GM21576 (cell line): Measurements from ENCODE around the gene RHBDL1.
"Not testable (repeated sequence)": the region's sequence is repeated elsewhere in the genome, so short reads cannot be mapped to it uniquely, and the experiment has no call there.

ENCODE experiments used
- ATAC-seq: cut with Tn5 transposase; IDR thresholded peaks from one replicate; pipeline ENCODE4 v1.9.1; 2021; ENCODE audit warnings: mild to moderate bottlenecking, moderate library complexity; ENCODE audit not compliant: unreplicated experiment

Gene RHBDL1

DNA sequence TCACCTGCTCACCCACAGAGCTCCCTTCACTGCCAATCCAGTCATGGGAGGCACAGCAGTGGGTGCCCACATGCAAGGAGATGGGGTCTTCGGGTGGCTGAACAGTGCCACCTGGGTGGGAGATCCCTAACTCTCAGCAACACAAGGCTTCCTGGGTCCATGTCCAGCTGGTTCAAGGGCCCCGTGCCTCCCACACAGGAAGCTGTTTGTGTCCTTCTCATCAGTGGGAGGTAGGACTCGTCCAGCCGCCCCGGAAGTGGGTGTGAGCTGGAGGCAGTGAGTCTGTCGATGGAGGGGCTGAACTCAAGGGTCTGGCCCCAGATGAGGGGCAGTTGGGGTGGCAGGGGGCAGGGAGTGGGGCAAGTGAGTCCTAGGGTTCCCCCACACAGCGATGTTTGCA is 28.6 kb downstream of the RHBDL1 start:
- ATAC-seq: no peak

DNA sequence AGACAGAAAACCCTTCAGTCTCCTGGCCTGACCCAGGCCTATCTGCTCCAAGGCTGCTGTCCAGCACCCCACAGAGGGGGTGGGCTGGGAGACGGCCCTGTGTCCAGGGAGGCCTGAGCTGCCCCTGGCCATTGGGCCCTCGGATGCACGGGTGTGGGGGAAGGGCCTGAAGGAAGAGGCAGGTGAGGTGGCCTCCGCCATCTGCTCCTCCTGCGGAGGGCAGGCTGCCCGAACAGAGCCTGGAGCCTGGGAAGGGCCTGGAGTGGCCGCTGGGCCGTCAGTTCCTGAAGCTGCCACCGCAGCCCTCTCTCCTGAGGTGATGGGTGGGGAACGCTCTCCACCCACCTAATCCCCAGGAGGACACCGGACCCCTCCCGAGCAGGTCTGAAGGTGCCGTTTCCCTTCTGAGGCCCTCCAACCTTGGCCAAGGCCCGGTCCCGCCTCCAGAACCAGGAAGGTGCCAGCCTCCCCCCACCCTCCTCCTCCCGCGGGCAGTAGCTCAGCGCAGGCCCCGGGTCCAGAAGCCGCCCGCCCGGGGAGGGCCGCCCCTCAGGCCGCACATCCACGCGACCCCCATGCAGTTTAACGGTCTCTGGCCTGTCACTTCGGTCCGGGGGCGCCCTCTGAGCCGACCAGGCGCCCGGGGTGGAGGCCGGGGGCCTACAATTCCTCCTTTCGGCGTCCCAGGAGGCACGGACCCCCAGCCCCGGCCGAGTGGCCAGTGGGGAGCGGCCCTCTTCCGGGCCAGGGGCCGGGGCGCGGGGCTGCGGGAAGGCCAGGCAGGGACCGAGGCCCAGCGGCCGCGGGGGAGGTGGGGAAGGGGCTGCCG is 29.3 kb downstream of the RHBDL1 start:
- ATAC-seq: no peak

- ATAC-seq: no peak
Observed at GRCh38 chr16:705431-706188, 30.1 kb downstream of the RHBDL1 start, which contains the start of gene FBXL16. TSS of gene FBXL16 (minus strand) at chr16:705801. CDS start at chr16:697405, 8,396 bp downstream.

GRCh38 chr16:706189-707061 is 31.0 kb downstream of the RHBDL1 start:
- no peak for ATAC-seq

DNA sequence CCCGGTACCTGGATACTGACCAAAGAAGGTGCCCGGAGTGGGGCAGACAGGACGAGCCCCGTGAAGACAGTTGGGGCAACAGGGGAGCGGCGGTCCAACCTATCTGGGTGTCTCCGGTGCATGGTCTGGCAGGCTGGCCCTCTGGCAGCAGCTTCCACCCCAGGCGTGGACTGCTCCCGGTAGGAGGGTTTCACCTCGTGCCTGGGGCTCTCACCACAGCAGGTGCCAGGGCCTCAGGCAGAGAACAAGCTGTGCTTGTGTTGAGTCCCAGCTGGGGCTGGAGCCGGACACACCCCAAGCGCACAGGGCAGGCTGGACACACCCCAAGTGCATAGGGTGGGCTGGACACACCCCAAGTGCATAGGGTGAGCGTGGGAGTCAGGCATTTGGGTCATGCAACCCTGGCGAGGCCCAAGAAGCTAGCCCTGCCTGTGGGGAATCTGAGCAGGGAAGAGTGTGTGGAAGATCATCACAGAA is 31.6 kb downstream of the RHBDL1 start:
- no peak for ATAC-seq

DNA sequence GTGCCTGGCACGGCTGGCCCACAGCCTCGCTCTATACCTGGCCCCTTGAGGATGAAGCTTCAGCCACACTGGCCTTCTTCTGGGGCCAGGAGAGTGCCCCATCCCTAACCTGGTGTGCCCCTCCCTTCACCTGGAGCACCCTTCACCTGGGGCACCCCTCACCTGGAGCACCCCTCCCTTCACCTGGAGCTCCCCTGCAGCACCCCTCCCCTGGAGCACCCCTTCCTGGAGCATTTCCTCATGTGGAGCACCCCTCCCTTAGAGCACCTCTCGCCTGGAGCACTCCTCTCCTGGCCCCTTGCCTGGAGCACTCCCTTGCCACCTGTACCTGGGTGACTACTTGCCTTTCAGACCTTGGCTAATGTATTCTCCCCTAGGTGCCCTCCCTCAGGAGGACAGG is 32.5 kb downstream of the RHBDL1 start:
- no peak for ATAC-seq

DNA sequence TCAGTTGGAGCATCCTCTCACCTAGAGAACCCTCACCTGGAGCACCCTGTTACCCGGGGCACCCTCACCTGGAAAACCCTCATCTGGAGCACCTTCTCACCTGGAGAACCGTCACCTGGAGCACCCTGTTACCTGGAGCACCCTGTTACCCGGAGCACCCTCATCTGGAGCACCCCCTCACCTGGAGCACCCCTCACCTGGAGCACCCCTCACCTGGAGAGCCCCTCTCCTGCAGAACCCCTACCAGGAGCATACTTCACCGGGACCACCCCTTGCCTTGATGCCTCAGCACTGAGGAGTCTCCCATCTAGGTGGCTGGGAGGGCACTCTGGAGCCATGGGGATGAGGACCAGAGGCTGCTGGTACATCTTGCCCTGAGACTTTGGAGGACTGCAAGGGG is 33.5 kb downstream of the RHBDL1 start:
- ATAC-seq: no peak

DNA sequence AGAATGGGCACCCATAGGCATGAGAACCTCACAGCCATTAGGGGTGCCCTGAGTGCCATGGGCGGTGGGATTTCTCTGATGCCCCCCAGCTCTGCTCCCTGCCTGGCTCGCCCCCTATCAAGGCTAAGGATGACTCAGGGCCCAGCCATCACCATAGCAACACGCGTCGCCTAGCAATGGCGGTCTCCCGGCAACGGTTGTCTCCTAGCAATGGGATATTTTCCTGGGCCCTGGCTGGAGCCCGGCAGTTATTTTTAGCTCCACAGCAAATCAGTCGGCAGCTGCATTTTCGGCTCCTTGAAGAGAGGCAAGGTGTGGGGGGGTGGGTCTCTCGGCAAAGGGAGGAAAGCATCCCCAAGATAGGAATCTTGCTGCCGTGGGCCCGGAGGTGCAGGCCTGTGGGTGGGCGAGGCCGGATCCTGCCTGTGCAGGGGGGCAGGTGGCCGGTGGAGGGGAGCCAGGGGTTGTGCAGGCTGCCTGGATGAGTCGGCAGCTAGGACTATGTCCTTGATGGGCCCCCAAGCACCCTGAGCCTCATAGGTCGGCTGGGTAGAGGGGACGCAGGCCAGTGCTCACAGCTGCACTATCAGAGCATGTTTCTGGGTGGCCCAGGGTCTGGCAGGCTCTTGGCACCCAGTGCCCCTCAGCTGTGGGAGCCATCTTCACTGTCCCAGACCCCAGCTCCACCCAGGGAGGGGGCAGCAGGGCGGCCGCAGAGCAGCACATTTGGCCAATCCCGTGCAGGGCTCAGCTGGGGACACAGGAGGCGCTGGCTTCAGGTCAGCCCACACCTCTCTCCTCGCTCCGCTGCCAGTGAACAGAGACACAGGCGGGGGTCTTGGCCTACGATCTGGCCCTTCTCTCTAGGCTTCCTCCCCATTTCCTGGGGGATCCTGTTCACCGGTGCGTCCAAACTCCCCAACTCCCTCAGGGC is 34.4 kb downstream of the RHBDL1 start:
- ATAC-seq: no peak

DNA sequence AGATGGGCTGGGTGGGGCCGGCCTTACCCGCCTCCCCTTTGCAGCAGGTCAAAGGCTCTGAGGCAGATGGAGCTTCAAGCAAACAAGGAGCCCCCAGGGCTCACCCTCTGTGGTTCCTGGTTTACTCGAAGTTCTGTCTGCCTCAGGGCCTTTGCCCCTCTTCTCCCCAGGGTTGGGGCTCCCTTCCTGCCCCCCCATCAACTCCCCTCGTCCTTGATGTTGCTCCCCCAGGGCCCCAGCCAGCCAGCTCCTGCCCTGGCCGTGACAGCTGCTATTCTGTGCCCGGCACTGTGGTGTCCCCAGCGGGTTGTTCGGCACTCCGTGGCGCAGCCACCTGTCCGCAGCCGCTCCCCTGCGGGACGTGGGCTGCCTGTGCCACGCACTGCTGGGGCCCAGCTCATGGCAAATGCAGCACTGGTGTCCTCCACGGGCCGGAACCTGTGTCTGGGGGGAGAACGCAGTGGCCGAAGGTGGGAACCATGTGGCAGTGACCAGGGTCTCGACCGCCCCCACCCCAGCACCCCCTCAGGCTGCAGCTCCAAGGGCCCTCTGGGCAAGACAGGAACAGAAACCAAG is 35.1 kb downstream of the RHBDL1 start:
- no peak for ATAC-seq

GRCh38 chr16:711084-711483 is 35.6 kb downstream of the RHBDL1 start:
- no peak for ATAC-seq

DNA sequence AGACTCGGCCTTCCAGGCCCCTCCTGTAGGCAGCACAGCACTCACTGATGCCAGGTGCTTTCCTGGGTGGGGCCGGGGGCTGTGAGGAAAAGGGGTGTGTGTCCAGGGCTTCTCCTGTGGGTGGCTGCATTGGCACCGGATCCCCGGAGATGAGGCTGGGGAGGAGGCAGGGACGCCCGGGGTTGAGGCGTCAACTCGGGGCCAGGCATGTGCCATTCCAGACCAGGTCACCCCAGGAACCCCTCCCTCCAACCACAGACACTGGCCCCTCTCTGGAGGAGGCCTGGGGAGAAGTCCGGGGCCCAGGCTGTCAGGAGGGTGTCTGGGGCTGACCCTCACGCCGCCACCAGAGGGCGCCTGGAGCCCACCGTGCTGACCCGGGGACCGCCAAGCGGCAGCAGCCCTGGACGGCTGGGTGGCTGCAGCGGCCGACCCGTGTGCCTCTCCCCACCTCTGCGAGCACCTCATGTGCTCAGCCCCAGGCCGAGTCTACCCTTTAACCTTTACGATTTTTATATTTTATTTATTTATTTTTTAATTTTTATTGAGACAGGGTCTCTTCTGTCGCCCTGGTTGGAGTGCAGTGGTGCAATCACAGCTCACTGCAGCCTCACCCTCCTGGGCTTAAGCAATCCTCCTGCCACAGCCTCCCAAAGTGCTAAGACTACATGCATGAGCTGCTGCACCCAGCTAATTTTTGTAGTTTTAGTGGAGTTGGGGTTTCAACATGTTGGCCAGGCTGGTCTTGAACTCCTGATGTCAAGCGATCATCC is 36.3 kb downstream of the RHBDL1 start:
- ATAC-seq: no peak

DNA sequence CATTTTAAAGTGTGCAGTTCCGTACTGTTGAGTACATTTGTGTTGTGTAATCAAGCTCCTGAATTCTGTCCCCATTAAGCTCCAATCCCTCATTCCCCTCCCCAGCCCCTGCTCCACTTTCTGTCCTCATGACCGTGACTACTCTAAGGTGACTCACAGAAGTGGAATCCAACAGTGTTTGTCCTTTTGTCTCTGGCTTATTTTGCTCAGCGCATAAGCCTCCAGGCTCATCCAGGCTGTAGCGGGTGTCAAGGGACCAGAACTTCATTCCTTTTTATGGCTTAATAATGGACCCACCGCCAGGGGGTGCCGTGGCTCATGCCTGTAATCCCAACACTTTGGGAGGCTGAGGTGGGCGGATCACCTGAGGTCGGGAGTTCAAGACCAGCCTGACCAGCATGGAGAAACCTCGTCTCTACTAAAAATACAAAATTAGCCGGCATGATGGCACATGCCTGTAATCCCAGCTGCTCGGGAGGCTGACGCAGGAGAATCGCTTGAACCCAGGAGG is 37.3 kb downstream of the RHBDL1 start:
- not testable (repeated sequence) for ATAC-seq

GRCh38 chr16:714079-714478 is 38.6 kb downstream of the RHBDL1 start:
- no peak for ATAC-seq

DNA sequence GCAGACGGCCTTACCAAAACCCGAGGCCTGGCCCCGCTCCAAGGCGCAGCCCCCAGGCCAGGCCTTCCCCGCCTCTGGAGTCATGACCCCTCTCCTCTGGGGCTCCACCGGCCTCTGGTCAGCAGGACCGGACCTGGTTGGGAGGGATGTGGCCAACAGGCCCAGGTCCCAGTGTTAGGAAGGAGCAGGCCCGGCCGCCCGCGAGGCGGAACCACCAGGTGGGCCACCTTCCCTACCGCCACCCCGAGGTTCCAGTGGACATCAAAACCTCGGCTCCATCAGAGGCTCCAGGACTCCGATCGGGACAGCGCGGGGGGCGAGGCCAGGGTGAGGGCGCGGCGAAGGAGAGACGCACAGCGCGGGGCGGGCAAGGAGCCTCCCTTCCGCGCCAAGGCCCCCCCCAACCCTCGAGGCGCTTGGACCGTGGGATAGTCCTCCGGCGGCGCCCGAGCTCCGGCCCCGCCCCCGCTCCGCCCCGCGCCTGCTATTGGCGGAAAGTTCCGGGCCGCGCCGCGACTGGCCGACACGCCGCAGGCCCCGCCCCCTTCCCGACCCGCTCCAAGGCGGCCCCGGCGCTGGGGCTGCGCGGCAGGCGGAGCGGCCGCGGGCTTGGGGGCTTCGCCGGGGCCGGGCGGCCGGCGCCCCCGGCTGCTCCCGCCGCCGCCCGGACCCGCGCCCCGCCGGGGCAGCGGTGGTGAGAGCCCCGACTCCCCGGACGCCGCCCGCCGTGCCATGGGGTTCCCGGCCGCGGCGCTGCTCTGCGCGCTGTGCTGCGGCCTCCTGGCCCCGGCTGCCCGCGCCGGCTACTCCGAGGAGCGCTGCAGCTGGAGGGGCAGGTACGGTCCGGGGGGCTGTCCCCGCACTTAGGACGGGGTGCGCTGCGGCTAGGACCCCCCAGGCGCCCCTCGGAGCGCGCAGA is 39.3 kb downstream of the RHBDL1 start, which contains the start of gene METRN:
Gene METRN, plus strand, starts transcription at position 561 of the 919 bp plus-strand sequence. Its CDS starts 172 bp downstream, at position 733.
- ATAC-seq: peak; percentile 55

DNA sequence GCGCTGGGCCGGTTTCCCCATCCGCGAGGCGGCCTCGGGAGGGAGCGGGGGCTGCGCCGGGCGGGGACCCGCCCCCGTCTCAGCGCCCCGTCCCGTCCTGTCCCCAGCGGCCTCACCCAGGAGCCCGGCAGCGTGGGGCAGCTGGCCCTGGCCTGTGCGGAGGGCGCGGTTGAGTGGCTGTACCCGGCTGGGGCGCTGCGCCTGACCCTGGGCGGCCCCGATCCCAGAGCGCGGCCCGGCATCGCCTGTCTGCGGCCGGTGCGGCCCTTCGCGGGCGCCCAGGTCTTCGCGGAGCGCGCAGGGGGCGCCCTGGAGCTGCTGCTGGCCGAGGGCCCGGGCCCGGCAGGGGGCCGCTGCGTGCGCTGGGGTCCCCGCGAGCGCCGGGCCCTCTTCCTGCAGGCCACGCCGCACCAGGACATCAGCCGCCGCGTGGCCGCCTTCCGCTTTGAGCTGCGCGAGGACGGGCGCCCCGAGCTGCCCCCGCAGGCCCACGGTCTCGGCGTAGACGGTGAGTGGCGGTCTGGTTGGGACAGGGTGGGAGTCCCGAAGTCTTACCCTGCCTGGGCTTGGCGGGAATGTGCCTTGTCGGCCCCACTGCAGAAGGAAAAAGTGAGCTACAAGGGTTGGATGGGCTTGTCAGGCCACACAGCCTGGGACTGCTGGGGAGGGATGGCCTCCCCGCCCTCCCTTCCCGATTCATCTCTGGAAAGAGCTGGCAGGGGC is 40.2 kb downstream of the RHBDL1 start:
- ATAC-seq: peak; percentile 12

DNA sequence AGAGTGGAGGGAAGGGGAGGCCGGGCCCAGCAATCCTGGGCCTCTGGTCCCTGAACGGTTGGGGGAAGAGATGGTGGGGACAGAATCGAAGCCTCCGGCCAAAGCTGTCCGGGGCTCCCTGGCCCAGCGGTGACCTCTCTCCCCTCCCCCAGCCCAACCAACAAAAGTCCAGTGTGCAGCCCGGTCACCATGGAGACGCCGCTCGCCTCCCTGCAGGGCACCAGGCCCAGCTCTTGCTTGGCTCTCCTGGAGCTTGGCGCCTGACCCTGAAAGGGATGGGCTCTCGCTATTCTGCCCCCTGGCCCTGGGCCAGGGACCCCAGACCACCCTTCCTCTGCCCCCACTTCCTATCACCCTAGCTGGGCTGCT is 40.7 kb downstream of the RHBDL1 start:
- no peak for ATAC-seq
